HEK293 (cell line): ENCODE data around the gene PTPRF.

Experiments used
- CTCF ChIA-PET: fragments of 350-600 bp; formaldehyde crosslinking; extraction: SDS; loops from one replicate; lab custom pipeline; 2021; ENCODE audit warnings: antibody characterized with exemption; lab: Yijun Ruan, JAX
- POLR2A ChIA-PET: fragments of 300-600 bp; formaldehyde crosslinking; extraction: SDS; loops from one replicate; lab custom pipeline; 2020; ENCODE audit warnings: antibody characterized with exemption, inconsistent platforms; lab: Yijun Ruan, JAX
- H3K27ac ChIP-seq: fragments of 200-500 bp; sonication (Bioruptor generic); 2 replicates; pipeline ENCODE4 v1.5.1; 2014; ENCODE audit warnings: low read depth, low read length, control low read depth, inconsistent platforms; ENCODE audit errors: extremely low read depth
- H3K36me3 ChIP-seq, 2 experiments: fragments of 200-500 bp in 1 of 2; sonication (Bioruptor generic) in 1 of 2; 1 replicate in 1 of 2; 2 replicates in 1 of 2; pipeline ENCODE4 v1.5.1; 2014 to 2017; ENCODE audit warnings: inconsistent platforms in 2 of 2, low read length in 2 of 2; ENCODE audit not compliant: control insufficient read depth in 2 of 2, insufficient read depth in 1 of 2
- H3K4me1 ChIP-seq: fragments of 200-500 bp; sonication (Bioruptor generic); 2 replicates; pipeline ENCODE4 v1.5.1; 2014; ENCODE audit warnings: mild to moderate bottlenecking, low read length, inconsistent platforms; ENCODE audit not compliant: control insufficient read depth, insufficient read depth
- H3K4me3 ChIP-seq: 2 replicates; pipeline ENCODE4 v1.5.1; 2011; ENCODE audit warnings: low read depth, mild to moderate bottlenecking, control low read depth, low read length, moderate library complexity
- H3K9me3 ChIP-seq: fragments of 200-500 bp; sonication (Bioruptor generic); 2 replicates; pipeline ENCODE4 v1.5.1; 2014; ENCODE audit warnings: low read depth, low read length, inconsistent platforms; ENCODE audit not compliant: control insufficient read depth, insufficient read depth
- GLIS1 ChIP-seq: fragments of 450-650 bp; formaldehyde crosslinking; IDR thresholded peaks from 2 replicates; pipeline ENCODE4 v1.5.1; 2016; ENCODE audit warnings: missing biosample characterization, missing genetic modification characterization
- MYNN ChIP-seq: fragments of 450-650 bp; formaldehyde crosslinking; IDR thresholded peaks from 2 replicates; pipeline ENCODE4 v1.5.1; 2016; ENCODE audit warnings: missing biosample characterization, missing genetic modification characterization, borderline replicate concordance
- SALL2 ChIP-seq: fragments of 450-650 bp; formaldehyde crosslinking; IDR thresholded peaks from 2 replicates; pipeline ENCODE4 v1.5.0; 2017; ENCODE audit warnings: missing biosample characterization, mild to moderate bottlenecking, missing genetic modification characterization, borderline replicate concordance
- SP2 ChIP-seq: fragments of 450-650 bp; formaldehyde crosslinking; IDR thresholded peaks from 2 replicates; pipeline ENCODE4 v1.5.1; 2016; ENCODE audit warnings: missing biosample characterization, missing genetic modification characterization
- ZBTB48 ChIP-seq: fragments of 450-650 bp; formaldehyde crosslinking; IDR thresholded peaks from 2 replicates; pipeline ENCODE4 v1.5.1; 2016; ENCODE audit warnings: missing biosample characterization, missing genetic modification characterization
- ZFP3 ChIP-seq: fragments of 450-650 bp; formaldehyde crosslinking; IDR thresholded peaks from 2 replicates; pipeline ENCODE4 v1.5.1; 2016; ENCODE audit warnings: low read depth, missing biosample characterization, missing genetic modification characterization
- ZNF174 ChIP-seq: fragments of 450-650 bp; formaldehyde crosslinking; IDR thresholded peaks from 2 replicates; pipeline ENCODE4 v1.5.0; 2017; ENCODE audit warnings: missing biosample characterization, mild to moderate bottlenecking, missing genetic modification characterization
- ZNF19 ChIP-seq: fragments of 450-650 bp; formaldehyde crosslinking; IDR thresholded peaks from 2 replicates; pipeline ENCODE4; 2016; ENCODE audit warnings: missing biosample characterization, missing genetic modification characterization, low read depth
- ZNF501 ChIP-seq: fragments of 450-650 bp; formaldehyde crosslinking; IDR thresholded peaks from 2 replicates; pipeline ENCODE4 v1.5.1; 2016; ENCODE audit warnings: missing biosample characterization, missing genetic modification characterization
- ZNF521 ChIP-seq: fragments of 450-650 bp; formaldehyde crosslinking; IDR thresholded peaks from 2 replicates; pipeline ENCODE4 v1.5.1; 2017; ENCODE audit warnings: missing biosample characterization, mild to moderate bottlenecking, missing genetic modification characterization
- ZNF555 ChIP-seq: fragments of 450-650 bp; formaldehyde crosslinking; conservative IDR thresholded peaks from 2 replicates; pipeline ENCODE4 v1.5.1; 2017; ENCODE audit warnings: missing biosample characterization, mild to moderate bottlenecking, missing genetic modification characterization, inconsistent platforms
- ZNF585B ChIP-seq: fragments of 450-650 bp; formaldehyde crosslinking; IDR thresholded peaks from 2 replicates; pipeline ENCODE4 v1.5.1; 2016; ENCODE audit warnings: missing biosample characterization, missing genetic modification characterization
- ZNF629 ChIP-seq: fragments of 450-650 bp; formaldehyde crosslinking; IDR thresholded peaks from 2 replicates; pipeline ENCODE4 v1.5.1; 2017; ENCODE audit warnings: missing biosample characterization, missing genetic modification characterization
- ZNF701 ChIP-seq: fragments of 450-650 bp; formaldehyde crosslinking; IDR thresholded peaks from 2 replicates; pipeline ENCODE4 v1.5.1; 2016; ENCODE audit warnings: missing biosample characterization, missing genetic modification characterization
- ZSCAN16 ChIP-seq: fragments of 450-650 bp; formaldehyde crosslinking; IDR thresholded peaks from 2 replicates; pipeline ENCODE4 v1.5.1; 2016; ENCODE audit warnings: missing biosample characterization, missing genetic modification characterization
- TF ChIP-seq, protein P1 (sequence below): fragments of 450-650 bp; formaldehyde crosslinking; IDR thresholded peaks from 2 replicates; pipeline ENCODE4 v1.5.1; 2016; ENCODE audit warnings: missing biosample characterization, missing genetic modification characterization
- TF ChIP-seq, protein P2 (sequence below): fragments of 450-650 bp; formaldehyde crosslinking; IDR thresholded peaks from 2 replicates; pipeline ENCODE4 v1.5.1; 2016; ENCODE audit warnings: missing biosample characterization, missing genetic modification characterization
- TF ChIP-seq, protein P3 (sequence below): fragments of 450-650 bp; formaldehyde crosslinking; IDR thresholded peaks from 2 replicates; pipeline ENCODE4 v1.5.1; 2016; ENCODE audit warnings: missing biosample characterization, missing genetic modification characterization, low read depth
- TF ChIP-seq, protein P4 (sequence below): fragments of 450-650 bp; formaldehyde crosslinking; IDR thresholded peaks from 2 replicates; pipeline ENCODE4 v1.5.1; 2016; ENCODE audit warnings: missing biosample characterization, missing genetic modification characterization
- TF ChIP-seq, protein P5 (sequence below): fragments of 450-650 bp; formaldehyde crosslinking; IDR thresholded peaks from 2 replicates; pipeline ENCODE4 v1.5.1; 2016; ENCODE audit warnings: missing biosample characterization, missing genetic modification characterization
- TF ChIP-seq, protein P6 (sequence below): fragments of 450-650 bp; formaldehyde crosslinking; IDR thresholded peaks from 2 replicates; pipeline ENCODE4; 2016; ENCODE audit warnings: missing biosample characterization, missing genetic modification characterization
- TF ChIP-seq, protein P7 (sequence below): fragments of 450-650 bp; formaldehyde crosslinking; IDR thresholded peaks from 2 replicates; pipeline ENCODE4 v1.5.1; 2017; ENCODE audit warnings: missing biosample characterization, mild to moderate bottlenecking, missing genetic modification characterization, moderate library complexity

Gene PTPRF

DNA sequence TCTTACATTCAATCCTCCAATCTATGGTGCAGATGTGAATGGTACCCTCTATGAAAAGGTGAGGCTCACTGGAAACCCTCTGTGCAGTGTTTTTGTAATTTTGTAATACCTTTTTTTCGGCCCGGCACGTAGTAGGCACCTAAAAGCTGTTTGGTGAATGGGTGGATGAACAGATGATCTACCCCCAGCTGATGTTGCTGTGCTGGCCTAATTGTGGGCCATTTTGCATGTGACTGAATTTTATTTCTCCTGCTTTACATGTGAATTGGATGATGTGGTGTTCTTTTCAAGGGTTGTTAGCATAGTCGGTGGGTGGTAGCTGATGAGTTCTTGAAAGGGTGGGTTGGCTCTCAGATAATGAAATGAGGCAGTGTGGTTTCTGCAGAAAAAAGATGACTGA is 129.7 kb downstream of the PTPRF start:
- Histone ChIP-seq H3K27ac (no peak overlapping the region), H3K9me3 (no peaks in the 10 kb centered on the region), H3K36me3 (peaks cover 96 to 99% of the 10 kb centered on the region in 2 experiments), H3K4me1 (no peaks in the 10 kb centered on the region), H3K4me3 (no peak overlapping the region)
- ChIA-PET POLR2A (interaction anchor here (1.0 to 4.4 kb wide), 2 partner anchors 10 to 47 kb away, joined by 3 to 32 read pairs; partner anchors contain the start of gene KDM4A), CTCF (interaction anchor here (0.7 to 1.8 kb wide), 2 partner anchors 130 to 281 kb away, joined by 3 to 4 read pairs; no protein-coding TSS in a partner anchor)
- TF ChIP-seq, protein P1, sequence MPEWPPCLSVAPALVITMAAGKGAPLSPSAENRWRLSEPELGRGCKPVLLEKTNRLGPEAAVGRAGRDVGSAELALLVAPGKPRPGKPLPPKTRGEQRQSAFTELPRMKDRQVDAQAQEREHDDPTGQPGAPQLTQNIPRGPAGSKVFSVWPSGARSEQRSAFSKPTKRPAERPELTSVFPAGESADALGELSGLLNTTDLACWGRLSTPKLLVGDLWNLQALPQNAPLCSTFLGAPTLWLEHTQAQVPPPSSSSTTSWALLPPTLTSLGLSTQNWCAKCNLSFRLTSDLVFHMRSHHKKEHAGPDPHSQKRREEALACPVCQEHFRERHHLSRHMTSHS (tag by site-specific recombination), result no peak
- TF ChIP-seq ZSCAN16, result no peak
- TF ChIP-seq ZNF585B (tag by site-specific recombination), result no peak
- TF ChIP-seq ZNF19, result no peak
- no peak for TF ChIP-seq ZFP3
- no peak for TF ChIP-seq ZBTB48 (tag by site-specific recombination)
- TF ChIP-seq SALL2 (tag by site-specific recombination), result no peak
- TF ChIP-seq, protein P2, sequence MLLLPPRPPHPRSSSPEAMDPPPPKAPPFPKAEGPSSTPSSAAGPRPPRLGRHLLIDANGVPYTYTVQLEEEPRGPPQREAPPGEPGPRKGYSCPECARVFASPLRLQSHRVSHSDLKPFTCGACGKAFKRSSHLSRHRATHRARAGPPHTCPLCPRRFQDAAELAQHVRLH, result no peak
- TF ChIP-seq, protein P3, sequence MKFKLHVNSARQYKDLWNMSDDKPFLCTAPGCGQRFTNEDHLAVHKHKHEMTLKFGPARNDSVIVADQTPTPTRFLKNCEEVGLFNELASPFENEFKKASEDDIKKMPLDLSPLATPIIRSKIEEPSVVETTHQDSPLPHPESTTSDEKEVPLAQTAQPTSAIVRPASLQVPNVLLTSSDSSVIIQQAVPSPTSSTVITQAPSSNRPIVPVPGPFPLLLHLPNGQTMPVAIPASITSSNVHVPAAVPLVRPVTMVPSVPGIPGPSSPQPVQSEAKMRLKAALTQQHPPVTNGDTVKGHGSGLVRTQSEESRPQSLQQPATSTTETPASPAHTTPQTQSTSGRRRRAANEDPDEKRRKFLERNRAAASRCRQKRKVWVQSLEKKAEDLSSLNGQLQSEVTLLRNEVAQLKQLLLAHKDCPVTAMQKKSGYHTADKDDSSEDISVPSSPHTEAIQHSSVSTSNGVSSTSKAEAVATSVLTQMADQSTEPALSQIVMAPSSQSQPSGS (tag by site-specific recombination), result no peak
- TF ChIP-seq ZNF521, result no peak
- no peak for TF ChIP-seq ZNF174 (tag by site-specific recombination)
- TF ChIP-seq, protein P4, sequence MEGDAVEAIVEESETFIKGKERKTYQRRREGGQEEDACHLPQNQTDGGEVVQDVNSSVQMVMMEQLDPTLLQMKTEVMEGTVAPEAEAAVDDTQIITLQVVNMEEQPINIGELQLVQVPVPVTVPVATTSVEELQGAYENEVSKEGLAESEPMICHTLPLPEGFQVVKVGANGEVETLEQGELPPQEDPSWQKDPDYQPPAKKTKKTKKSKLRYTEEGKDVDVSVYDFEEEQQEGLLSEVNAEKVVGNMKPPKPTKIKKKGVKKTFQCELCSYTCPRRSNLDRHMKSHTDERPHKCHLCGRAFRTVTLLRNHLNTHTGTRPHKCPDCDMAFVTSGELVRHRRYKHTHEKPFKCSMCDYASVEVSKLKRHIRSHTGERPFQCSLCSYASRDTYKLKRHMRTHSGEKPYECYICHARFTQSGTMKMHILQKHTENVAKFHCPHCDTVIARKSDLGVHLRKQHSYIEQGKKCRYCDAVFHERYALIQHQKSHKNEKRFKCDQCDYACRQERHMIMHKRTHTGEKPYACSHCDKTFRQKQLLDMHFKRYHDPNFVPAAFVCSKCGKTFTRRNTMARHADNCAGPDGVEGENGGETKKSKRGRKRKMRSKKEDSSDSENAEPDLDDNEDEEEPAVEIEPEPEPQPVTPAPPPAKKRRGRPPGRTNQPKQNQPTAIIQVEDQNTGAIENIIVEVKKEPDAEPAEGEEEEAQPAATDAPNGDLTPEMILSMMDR (tag by site-specific recombination), result no peak

DNA sequence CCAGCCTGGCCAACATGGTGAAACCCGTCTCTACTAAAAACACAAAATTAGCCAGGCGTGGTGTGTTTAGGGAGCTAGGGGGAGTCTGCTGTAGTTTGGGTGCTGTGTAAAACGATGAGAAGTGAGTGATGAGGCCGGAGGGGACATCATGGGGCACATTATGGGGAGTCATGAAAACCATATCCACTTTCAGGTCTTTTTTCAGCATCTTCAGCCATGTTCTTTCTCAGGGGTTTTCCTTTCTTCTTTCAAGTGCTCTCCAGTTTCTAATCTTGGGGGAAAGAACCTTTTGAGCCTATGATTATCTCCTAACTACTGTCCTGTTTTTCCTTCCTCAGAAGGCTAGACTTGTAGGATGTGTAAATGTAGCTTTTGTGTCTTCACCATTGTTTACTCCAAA is 133.7 kb downstream of the PTPRF start:
- Histone ChIP-seq H3K27ac (no peak overlapping the region), H3K4me1 (no peaks in the 10 kb centered on the region), H3K4me3 (no peak overlapping the region), H3K36me3 (peaks cover 81 to 99% of the 10 kb centered on the region in 2 experiments), H3K9me3 (no peaks in the 10 kb centered on the region)
- ChIA-PET POLR2A (interaction anchor here (1.4 kb wide), 1 partner anchor 15 kb away, joined by 5 read pairs; the partner anchor contains the start of gene KDM4A), CTCF (interaction anchor here (0.7 kb wide), 1 partner anchor 384 kb away, joined by 5 read pairs; no protein-coding TSS in a partner anchor)
- TF ChIP-seq SP2 (no peak), ZNF555 (tag by site-specific recombination) (no peak)

DNA sequence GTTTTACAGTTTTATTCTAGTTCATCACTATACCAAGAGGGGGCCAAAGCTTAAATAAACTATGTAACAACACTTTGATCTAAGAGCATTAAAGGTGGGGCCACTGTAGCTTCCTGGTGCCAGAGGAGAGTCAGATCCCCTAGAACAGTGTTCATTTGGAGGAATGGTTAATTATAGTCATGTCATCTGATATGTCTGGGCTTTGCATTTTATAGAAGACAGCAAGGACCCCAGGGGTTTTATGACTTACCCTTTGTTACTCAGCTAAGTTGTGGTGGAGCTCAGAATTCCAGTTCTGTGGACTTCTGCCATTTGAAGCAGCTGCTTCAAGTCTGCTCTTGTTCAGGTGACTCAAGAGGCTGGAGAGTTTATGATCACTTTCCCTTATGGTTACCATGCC is 135.9 kb downstream of the PTPRF start:
- Histone ChIP-seq H3K4me1 (no peaks in the 10 kb centered on the region), H3K36me3 (peaks cover 79 to 100% of the 10 kb centered on the region in 2 experiments), H3K9me3 (no peaks in the 10 kb centered on the region), H3K27ac (no peak overlapping the region), H3K4me3 (no peak overlapping the region)
- ChIA-PET CTCF (interaction anchor here (0.6 to 0.7 kb wide), 2 partner anchors 17 to 182 kb away, joined by 3 read pairs; no protein-coding TSS in a partner anchor), POLR2A (interaction anchor here (2.1 kb wide), 1 partner anchor 16 kb away, joined by 19 read pairs; the partner anchor contains the start of gene KDM4A)
- TF ChIP-seq, protein P5, sequence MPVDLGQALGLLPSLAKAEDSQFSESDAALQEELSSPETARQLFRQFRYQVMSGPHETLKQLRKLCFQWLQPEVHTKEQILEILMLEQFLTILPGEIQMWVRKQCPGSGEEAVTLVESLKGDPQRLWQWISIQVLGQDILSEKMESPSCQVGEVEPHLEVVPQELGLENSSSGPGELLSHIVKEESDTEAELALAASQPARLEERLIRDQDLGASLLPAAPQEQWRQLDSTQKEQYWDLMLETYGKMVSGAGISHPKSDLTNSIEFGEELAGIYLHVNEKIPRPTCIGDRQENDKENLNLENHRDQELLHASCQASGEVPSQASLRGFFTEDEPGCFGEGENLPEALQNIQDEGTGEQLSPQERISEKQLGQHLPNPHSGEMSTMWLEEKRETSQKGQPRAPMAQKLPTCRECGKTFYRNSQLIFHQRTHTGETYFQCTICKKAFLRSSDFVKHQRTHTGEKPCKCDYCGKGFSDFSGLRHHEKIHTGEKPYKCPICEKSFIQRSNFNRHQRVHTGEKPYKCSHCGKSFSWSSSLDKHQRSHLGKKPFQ (tag by site-specific recombination), result peak; percentile 48
- TF ChIP-seq, protein P2, result 0 out of 2 replicates have a peak, but pooled peaks have one; percentile 34
- no peak for TF ChIP-seq MYNN
- TF ChIP-seq, protein P6, sequence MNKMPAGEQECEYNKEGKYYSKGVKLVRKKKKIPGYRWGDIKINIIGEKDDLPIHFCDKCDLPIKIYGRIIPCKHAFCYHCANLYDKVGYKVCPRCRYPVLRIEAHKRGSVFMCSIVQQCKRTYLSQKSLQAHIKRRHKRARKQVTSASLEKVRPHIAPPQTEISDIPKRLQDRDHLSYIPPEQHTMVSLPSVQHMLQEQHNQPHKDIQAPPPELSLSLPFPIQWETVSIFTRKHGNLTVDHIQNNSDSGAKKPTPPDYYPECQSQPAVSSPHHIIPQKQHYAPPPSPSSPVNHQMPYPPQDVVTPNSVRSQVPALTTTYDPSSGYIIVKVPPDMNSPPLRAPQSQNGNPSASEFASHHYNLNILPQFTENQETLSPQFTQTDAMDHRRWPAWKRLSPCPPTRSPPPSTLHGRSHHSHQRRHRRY (tag by site-specific recombination), result no peak
- peak; percentile 38; the same call in 1 of the 2 replicates for TF ChIP-seq ZNF501 (tag by site-specific recombination)
- TF ChIP-seq ZNF629 (tag by site-specific recombination), result 0 out of 2 replicates have a peak, but pooled peaks have one; percentile 33
- peak; percentile 95 for TF ChIP-seq GLIS1 (tag by site-specific recombination)
- no peak for TF ChIP-seq ZNF701
- TF ChIP-seq, protein P7, sequence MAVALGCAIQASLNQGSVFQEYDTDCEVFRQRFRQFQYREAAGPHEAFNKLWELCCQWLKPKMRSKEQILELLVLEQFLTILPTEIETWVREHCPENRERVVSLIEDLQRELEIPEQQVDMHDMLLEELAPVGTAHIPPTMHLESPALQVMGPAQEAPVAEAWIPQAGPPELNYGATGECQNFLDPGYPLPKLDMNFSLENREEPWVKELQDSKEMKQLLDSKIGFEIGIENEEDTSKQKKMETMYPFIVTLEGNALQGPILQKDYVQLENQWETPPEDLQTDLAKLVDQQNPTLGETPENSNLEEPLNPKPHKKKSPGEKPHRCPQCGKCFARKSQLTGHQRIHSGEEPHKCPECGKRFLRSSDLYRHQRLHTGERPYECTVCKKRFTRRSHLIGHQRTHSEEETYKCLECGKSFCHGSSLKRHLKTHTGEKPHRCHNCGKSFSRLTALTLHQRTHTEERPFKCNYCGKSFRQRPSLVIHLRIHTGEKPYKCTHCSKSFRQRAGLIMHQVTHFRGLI, result peak; percentile 70
